Tibial artery (tissue), 4 donors: ENCODE data around the gene TMEM51.
A peak's percentile ranks its signal among the peaks of the same experiment; 100 is the strongest.

Experiments used
- DNase-seq, 2 donors: peaks; one replicate each; pipeline ENCODE4 v3.0.0-alpha.2; 2019
- H3K27ac ChIP-seq, 2 donors: fragments of 200-600 bp; sonication (generic) in 1 of 2; 1 replicate in 1 of 2; 2 replicates in 1 of 2; pipeline ENCODE4 v1.5.1; 2018 to 2019; ENCODE audit warnings: mild to moderate bottlenecking in 1 of 2
- H3K27me3 ChIP-seq, 2 donors: fragments of 200-600 bp; sonication (generic) in 1 of 2; one replicate each; pipeline versions ENCODE4 v1.5.1 to v1.6.0; 2016 to 2019
- H3K36me3 ChIP-seq, 3 donors: fragments of 200-600 bp; sonication (generic) in 2 of 3; one replicate each; pipeline ENCODE4 v1.5.1; 2016 to 2019; ENCODE audit warnings: mild to moderate bottlenecking in 2 of 3
- H3K4me1 ChIP-seq, 4 donors: fragments of 200-600 bp; sonication (generic) in 2 of 4; 1 replicate in 3 of 4; 2 replicates in 1 of 4; pipeline ENCODE4 v1.5.1; 2016 to 2019
- H3K4me3 ChIP-seq, 2 donors: fragments of 200-600 bp; sonication (generic) in 1 of 2; 1 replicate in 1 of 2; 2 replicates in 1 of 2; pipeline ENCODE4 v1.5.1; 2018 to 2019; ENCODE audit warnings: mild to moderate bottlenecking in 2 of 2
- H3K9me3 ChIP-seq, 3 donors: fragments of 200-600 bp; sonication (generic) in 1 of 3; one replicate each; pipeline ENCODE4 v1.5.1; 2016 to 2019
- CTCF ChIP-seq, 2 experiments: fragments of 200-600 bp in 1 of 2; fragments of 450-650 bp in 1 of 2; IDR thresholded peaks; one replicate each; pipeline ENCODE4 v1.5.1; 2017 to 2019; ENCODE audit warnings: antibody characterized with exemption in 2 of 2, mild to moderate bottlenecking in 1 of 2, moderate library complexity in 1 of 2
- intact Hi-C: fragments of 100-400 bp; cut with DNase I; formaldehyde crosslinking; loops from one replicate; pipeline ENCODE4 v1.15.0; 2023; ENCODE audit warnings: low total_unique reads

The TMEM51 gene

DNA sequence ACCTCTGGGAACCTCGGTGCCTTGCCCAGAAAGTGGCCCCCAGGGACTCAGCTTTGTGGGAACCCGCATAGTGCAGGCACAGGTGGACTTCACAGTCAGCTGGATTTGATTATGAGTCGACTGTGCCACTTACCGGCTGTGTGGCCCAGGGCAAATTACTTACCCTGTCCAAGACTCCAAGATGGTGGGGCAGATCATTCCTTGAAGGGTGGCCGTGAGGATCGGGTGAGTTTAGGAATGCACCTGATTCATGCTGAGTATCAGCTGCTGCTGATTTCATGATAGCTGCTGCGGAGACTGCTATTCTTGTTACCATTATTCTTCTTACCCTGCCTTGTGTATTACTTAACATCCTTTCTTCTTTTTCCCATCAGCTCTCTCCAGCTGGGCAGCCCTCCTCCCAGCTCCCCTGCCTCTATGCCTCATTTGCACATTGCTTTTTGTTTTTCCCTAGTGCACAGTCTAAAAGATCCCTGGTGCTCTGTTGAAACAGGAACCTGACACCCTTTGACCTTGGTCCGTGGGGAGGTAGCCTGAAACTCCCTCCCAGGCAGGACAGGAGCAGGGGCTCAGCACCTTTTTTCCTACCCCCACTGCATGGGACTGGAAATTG lies 53.0 kb downstream of the TMEM51 start:
- no peaks in the 10 kb centered on the region for H3K9me3 ChIP-seq
- H3K36me3 ChIP-seq = no peaks in the 10 kb centered on the region
- no peaks in the 10 kb centered on the region for H3K27me3 ChIP-seq
- intact Hi-C loops = no loop called here
- peak overlapping the region in 1 of 2 donors; percentile 32 for H3K27ac ChIP-seq
- DNase-seq = no peak
- no peak for TF ChIP-seq CTCF (IDR thresholded peaks at IDR 0.05)
- H3K4me3 ChIP-seq = no peak overlapping the region
- peaks cover 0 to 97% (median 52%) of the 10 kb centered on the region in 4 donors for H3K4me1 ChIP-seq

DNA sequence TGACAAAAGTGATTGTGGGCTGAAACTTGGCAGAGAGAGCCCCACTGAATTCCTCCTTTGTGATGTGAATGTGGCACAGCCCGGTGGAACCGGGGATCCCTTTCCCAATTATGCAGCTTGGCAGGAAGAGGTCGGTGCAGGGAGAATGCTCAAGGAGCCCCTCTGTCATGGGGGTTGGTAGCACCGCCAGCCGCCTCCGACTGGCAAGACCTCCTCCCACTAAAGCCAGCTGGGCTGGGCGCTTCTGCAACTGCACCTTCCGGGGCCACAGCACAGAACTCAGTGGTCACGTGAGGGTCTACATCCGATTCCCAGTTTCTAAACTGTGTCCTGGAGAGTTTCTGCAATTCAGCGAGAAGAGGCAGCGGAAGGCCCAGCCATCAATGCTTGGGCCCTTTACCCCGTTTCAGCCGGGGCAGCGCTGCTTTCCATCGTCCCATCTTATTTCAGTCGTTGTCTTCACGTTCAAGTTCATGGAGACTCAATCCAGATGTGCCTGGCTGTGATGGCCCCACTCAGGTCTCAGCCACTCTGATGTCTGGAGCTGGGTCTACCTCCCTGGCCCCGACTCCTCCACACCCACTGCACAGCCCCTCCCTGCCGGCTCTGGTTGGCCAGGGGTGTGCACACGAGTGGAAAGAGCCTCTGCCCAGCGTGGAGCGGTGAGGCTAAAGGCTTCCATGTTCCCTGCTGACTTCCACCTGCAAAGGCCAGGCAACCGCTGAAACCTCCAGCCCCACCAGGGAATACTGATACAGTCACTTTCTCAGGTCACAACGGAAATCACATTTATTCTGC lies 53.7 kb downstream of the TMEM51 start:
- peaks cover 0 to 97% (median 48%) of the 10 kb centered on the region in 4 donors for H3K4me1 ChIP-seq
- no peaks in the 10 kb centered on the region for H3K27me3 ChIP-seq
- no peak for TF ChIP-seq CTCF (IDR thresholded peaks at IDR 0.05)
- intact Hi-C loops = no loop called here
- no peaks in the 10 kb centered on the region for H3K36me3 ChIP-seq
- no peaks in the 10 kb centered on the region for H3K9me3 ChIP-seq
- DNase-seq = no peak
- H3K4me3 ChIP-seq = no peak overlapping the region
- H3K27ac ChIP-seq = peak overlapping the region in 1 of 2 donors; percentile 32

GRCh38 chr1:15207829-15208429 lies 54.4 kb downstream of the TMEM51 start:
- H3K4me3 ChIP-seq = no peak overlapping the region
- H3K4me1 ChIP-seq = peaks cover 0 to 97% (median 49%) of the 10 kb centered on the region in 4 donors
- H3K27ac ChIP-seq = peak overlapping the region in 1 of 2 donors; percentile 32
- no peaks in the 10 kb centered on the region for H3K9me3 ChIP-seq
- intact Hi-C loops = no loop called here
- no peak for TF ChIP-seq CTCF (IDR thresholded peaks at IDR 0.05)
- no peaks in the 10 kb centered on the region for H3K36me3 ChIP-seq
- no peak for DNase-seq
- H3K27me3 ChIP-seq = no peaks in the 10 kb centered on the region

DNA sequence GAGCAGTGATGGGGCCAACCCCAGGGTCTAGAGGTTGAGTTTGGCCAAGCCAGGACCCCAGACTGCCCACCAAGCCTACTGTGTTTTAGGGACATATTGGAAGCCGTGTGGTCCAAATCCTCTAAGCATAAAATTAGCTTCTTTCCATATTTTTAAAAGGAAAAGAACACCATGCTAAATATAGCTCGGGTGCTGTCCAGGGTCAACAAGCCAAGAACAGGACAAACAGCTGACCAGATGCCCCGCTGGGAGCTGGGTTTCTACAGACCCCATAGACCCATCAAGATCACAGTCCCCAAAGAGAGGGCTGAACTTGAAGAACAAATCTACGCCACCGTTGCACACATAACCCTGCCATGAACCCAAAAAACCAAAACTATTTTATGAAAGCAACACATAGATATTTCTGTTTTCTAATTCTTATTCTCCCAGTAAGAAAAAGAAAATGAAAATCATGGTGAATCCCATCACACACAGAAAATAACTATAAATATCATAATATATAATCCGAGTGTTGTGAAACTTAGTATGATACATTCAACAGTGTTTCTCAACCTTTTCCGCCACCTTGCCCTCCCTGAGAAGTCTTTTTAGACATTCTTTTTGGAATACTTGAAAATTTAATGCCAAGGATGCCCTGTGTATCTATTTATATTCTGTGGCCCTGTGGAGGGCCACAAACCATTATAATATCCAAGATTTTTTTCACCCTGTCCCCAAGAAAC lies 57.3 kb downstream of the TMEM51 start:
- Histone ChIP-seq H3K4me1 (peaks cover 0 to 98% (median 71%) of the 10 kb centered on the region in 4 donors), H3K36me3 (no peaks in the 10 kb centered on the region), H3K4me3 (no peak overlapping the region), H3K9me3 (no peaks in the 10 kb centered on the region), H3K27ac (peak overlapping the region; percentile 66 to 77), H3K27me3 (no peaks in the 10 kb centered on the region)
- peak in 1 of 2 donors; percentile 74 for DNase-seq
- intact Hi-C loops = no loop called here
- no peak for TF ChIP-seq CTCF (IDR thresholded peaks at IDR 0.05)

GRCh38 chr1:15211424-15211823 lies 57.9 kb downstream of the TMEM51 start:
- Histone ChIP-seq H3K36me3 (no peaks in the 10 kb centered on the region), H3K9me3 (no peaks in the 10 kb centered on the region), H3K27ac (peak overlapping the region; percentile 66 to 77), H3K27me3 (no peaks in the 10 kb centered on the region), H3K4me3 (no peak overlapping the region), H3K4me1 (peaks cover 0 to 92% (median 68%) of the 10 kb centered on the region in 4 donors)
- no peak for TF ChIP-seq CTCF (IDR thresholded peaks at IDR 0.05)
- intact Hi-C loops = no loop called here
- DNase-seq = no peak
